Measurements from ENCODE around the gene DPT. TPM values are rescaled to one million over a fixed set of nuclear protein-coding genes. Genes with fewer than 3 reads are reported as not detected.

DPT gene
- polyA plus RNA-seq, 1 experiment, result not detected

DNA sequence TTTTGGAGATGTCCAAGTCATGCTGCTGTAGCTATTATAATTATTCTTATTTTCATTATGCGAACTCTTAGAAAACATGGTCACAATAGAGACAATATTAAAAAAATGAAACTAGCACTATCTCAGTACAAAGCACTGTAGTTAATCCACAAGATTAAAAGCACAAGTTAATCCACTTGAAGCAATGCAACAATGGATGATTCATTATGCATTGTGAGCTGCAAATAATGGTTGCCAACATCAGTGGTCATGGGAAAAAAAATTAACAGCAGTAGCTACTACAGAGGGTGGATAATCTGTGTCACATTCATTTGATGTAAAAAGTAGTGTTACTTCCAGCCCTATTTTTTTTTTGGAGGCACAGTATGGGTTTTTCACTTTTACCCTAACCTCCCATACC is 56.7 kb downstream of the DPT start:
- CTCF ChIA-PET, result interaction anchor here (0.9 to 1.0 kb wide), 2 partner anchors 69 to 874 kb away, joined by 3 to 5 read pairs; no protein-coding TSS in a partner anchor
- Histone ChIP-seq H3K4me3 (ENCODE audit: low read depth, low read length) (no peak overlapping the region), H3K9me3 (ENCODE audit: control insufficient read depth, insufficient read depth, low read length) (no peaks in the 10 kb centered on the region), H3K27me3 (ENCODE audit: control insufficient read depth, insufficient read depth, low read length) (no peaks in the 10 kb centered on the region), H3K27ac (ENCODE audit: low read depth, low read length) (no peak overlapping the region)
- POLR2A ChIA-PET, result no interaction called here
- no peak for DNase-seq (ENCODE audit: low read depth, low spot score)
- TF ChIP-seq, protein P1, sequence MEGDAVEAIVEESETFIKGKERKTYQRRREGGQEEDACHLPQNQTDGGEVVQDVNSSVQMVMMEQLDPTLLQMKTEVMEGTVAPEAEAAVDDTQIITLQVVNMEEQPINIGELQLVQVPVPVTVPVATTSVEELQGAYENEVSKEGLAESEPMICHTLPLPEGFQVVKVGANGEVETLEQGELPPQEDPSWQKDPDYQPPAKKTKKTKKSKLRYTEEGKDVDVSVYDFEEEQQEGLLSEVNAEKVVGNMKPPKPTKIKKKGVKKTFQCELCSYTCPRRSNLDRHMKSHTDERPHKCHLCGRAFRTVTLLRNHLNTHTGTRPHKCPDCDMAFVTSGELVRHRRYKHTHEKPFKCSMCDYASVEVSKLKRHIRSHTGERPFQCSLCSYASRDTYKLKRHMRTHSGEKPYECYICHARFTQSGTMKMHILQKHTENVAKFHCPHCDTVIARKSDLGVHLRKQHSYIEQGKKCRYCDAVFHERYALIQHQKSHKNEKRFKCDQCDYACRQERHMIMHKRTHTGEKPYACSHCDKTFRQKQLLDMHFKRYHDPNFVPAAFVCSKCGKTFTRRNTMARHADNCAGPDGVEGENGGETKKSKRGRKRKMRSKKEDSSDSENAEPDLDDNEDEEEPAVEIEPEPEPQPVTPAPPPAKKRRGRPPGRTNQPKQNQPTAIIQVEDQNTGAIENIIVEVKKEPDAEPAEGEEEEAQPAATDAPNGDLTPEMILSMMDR (IDR thresholded peaks at IDR 0.05; ENCODE audit: low read depth, low read length), result no peak

DNA sequence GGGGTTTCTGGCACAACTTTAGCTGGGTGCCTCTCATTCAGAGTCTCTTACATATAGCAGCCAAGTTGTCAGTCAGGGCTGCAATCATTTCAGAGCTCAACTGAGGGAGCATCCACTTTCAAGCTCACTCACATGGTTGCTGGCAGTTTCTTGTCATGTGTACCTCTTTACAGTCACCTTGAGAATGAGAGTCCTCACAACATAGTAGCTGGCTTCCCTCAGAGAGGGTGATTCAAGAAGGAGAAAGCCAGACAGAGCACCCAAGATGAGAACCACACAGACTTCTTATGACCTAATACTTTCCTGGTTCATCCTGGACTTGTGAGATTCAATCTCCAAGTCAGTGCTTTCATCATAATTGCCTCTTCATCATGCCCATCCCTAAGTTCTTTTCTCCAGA is 57.2 kb downstream of the DPT start:
- POLR2A ChIA-PET, result no interaction called here
- TF ChIP-seq, protein P1 (IDR thresholded peaks at IDR 0.05; ENCODE audit: low read depth, low read length), result no peak
- no peak overlapping the region for H3K27ac ChIP-seq (ENCODE audit: low read depth, low read length)
- H3K4me3 ChIP-seq (ENCODE audit: low read depth, low read length), result no peak overlapping the region
- no peaks in the 10 kb centered on the region for H3K27me3 ChIP-seq (ENCODE audit: control insufficient read depth, insufficient read depth, low read length)
- H3K9me3 ChIP-seq (ENCODE audit: control insufficient read depth, insufficient read depth, low read length), result no peaks in the 10 kb centered on the region
- CTCF ChIA-PET, result interaction anchor here (0.9 to 1.0 kb wide), 2 partner anchors 69 to 874 kb away, joined by 3 to 5 read pairs; no protein-coding TSS in a partner anchor
- no peak for DNase-seq (ENCODE audit: low read depth, low spot score)

DNA sequence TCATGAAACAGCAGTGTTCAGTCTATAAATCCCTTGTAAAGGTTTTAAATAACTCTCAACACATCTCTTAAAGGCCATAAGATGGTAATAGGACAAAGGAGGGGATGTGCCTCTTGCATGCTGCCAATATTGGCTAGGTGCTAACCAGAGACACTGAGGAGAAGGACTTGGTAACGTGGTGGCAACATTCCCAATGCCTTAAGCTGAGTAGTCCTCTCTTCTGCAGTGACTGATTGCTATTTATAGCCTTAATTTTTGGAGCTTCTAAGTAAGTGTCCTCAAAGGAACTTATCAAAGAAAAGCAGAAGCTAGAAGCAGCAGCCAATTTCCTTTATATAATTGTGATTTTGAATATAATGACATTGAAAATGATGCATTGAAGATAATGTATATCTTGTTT is 63.0 kb downstream of the DPT start:
- no peak for DNase-seq (ENCODE audit: low read depth, low spot score)
- H3K9me3 ChIP-seq (ENCODE audit: control insufficient read depth, insufficient read depth, low read length), result no peaks in the 10 kb centered on the region
- H3K27ac ChIP-seq (ENCODE audit: low read depth, low read length), result no peak overlapping the region
- no peak overlapping the region for H3K4me3 ChIP-seq (ENCODE audit: low read depth, low read length)
- POLR2A ChIA-PET, result no interaction called here
- CTCF ChIA-PET, result no interaction called here
- TF ChIP-seq, protein P1 (IDR thresholded peaks at IDR 0.05; ENCODE audit: low read depth, low read length), result no peak
- H3K27me3 ChIP-seq (ENCODE audit: control insufficient read depth, insufficient read depth, low read length), result no peaks in the 10 kb centered on the region

DNA sequence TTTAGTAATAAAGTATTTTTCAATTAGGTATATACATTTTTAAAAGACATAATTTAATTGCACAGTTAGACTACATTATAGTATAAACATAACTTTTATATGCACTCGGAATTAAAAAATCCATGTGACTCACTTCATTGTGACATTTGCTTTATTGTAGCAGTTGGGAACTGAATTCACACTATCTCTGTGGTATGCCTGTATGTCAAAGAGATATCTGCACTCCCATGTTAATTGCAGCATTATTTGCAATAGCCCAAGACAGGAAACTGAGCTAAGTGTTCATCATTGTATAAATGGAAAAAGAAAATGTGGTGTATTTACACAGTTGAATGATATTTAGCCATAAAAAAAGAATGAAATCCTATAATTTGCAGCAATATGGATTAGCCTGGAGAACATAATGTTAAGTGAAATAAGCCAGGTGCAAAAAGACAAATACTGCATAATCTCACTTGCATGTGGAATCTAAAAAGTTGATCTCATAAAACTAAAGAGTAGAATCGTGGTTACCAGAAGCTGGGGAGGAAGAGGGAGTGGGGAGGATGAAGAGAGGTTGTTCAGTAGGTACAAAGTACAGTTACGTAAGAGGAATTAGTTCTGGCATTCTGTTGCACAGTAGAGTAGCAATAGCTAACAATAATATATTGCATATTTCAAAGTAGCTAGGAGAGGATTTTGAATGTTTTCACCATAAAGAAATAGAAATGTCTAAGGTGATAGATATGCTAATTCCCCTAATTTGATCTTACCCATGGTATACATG is 64.8 kb downstream of the DPT start:
- no peak overlapping the region for H3K27ac ChIP-seq (ENCODE audit: low read depth, low read length)
- CTCF ChIA-PET, result no interaction called here
- H3K27me3 ChIP-seq (ENCODE audit: control insufficient read depth, insufficient read depth, low read length), result no peaks in the 10 kb centered on the region
- TF ChIP-seq, protein P1 (IDR thresholded peaks at IDR 0.05; ENCODE audit: low read depth, low read length), result no peak
- POLR2A ChIA-PET, result no interaction called here
- no peak for DNase-seq (ENCODE audit: low read depth, low spot score)
- no peak overlapping the region for H3K4me3 ChIP-seq (ENCODE audit: low read depth, low read length)
- no peaks in the 10 kb centered on the region for H3K9me3 ChIP-seq (ENCODE audit: control insufficient read depth, insufficient read depth, low read length)

DNA sequence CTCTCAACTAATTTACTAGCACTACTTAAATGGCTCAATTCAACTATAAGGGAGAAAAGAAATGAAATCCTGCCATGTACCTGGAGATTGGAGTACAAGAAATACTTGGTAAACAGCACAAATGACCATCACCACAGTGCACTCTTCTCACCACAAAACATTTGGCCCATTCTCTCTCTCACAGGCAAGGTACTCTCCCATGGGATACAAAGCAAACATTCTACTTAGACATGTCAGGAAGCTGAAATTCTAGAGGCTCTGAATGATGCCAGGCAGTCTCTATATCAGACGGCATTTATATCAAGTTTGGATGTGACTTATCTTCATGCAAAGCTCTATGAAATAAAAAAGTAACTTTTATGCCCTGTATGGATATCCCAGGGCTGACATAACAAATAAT is 72.5 kb downstream of the DPT start:
- POLR2A ChIA-PET, result no interaction called here
- no peak overlapping the region for H3K4me3 ChIP-seq (ENCODE audit: low read depth, low read length)
- no peak for DNase-seq (ENCODE audit: low read depth, low spot score)

More for the DNA sequence above, 72.5 kb downstream of the DPT start:
- H3K9me3 ChIP-seq (ENCODE audit: control insufficient read depth, insufficient read depth, low read length), result no peaks in the 10 kb centered on the region
- no peaks in the 10 kb centered on the region for H3K27me3 ChIP-seq (ENCODE audit: control insufficient read depth, insufficient read depth, low read length)
- no peak overlapping the region for H3K27ac ChIP-seq (ENCODE audit: low read depth, low read length)
- CTCF ChIA-PET, result interaction anchor here (0.9 kb wide), 1 partner anchor 9 kb away, joined by 3 read pairs; no protein-coding TSS in a partner anchor
- TF ChIP-seq, protein P1 (IDR thresholded peaks at IDR 0.05; ENCODE audit: low read depth, low read length), result no peak
